NCI-H2081 (cell line): ENCODE data around the gene MRGPRD.
"Not testable (repeated sequence)": the region's sequence is repeated elsewhere in the genome, so short reads cannot be mapped to it uniquely, and the experiment has no call there.

Experiments
- DNase-seq, 2 experiments: peaks; one replicate each; lab custom pipeline; 2025; lab: John Stamatoyannopoulos, UW

The MRGPRD gene

DNA sequence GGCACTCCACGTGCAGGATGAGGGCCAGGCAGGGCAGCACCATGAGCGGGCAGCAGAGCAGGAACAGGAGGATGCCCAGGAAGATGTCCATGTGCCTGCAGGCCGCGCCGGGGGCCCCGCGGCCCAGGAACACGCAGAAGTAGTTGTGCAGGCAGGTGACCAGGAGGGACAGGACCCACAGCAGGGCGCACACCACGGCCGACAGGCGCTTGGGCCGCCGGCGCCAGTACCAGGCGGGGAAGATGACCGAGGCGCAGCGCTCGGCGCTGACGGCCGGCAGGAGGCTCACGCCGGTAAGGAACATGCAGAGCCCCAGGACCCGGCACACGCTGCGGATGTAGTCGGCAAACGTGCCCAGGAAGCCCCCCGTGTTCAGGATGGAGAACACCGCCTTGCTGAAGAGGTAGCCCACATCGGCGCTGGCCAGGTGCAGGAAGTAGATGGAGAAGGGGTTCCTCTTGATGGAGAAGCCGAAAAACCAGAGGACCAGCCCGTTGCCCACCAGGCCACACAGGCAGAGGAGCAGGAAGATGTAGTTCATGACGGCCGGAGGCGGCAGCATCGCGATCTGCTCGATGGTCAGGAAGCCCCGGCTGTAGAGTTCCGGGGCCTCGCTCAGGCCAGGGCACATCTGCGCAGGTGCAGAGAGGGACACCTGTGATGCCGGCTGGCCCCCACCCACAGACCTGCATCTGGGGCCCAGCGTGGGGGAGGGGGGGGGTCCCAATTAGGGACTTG is 25.0 kb upstream of the MRGPRD start:
- no peak for DNase-seq

DNA sequence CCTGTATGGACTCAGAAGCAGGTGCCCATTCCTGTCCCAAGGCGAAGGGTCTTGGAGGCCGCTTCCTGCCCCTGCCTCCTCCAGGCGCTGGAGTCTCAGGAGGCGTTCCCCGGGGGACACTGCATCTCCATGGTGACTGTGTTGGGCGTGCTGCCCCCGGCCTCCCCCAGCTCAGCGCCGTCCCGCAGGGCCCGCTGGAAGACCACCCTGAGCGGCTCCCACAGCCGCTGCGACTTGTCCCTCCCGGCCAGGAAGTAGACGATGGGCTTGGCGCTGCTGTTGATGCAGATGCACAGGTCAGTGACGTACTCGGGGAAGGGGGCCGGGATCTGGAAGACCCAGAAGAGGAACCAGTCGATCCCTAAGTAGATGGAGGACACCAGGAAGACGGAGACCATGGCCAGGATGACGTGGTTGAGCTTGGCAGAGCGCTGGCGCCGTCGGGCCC is 24.4 kb upstream of the MRGPRD start:
- DNase-seq, result no peak

DNA sequence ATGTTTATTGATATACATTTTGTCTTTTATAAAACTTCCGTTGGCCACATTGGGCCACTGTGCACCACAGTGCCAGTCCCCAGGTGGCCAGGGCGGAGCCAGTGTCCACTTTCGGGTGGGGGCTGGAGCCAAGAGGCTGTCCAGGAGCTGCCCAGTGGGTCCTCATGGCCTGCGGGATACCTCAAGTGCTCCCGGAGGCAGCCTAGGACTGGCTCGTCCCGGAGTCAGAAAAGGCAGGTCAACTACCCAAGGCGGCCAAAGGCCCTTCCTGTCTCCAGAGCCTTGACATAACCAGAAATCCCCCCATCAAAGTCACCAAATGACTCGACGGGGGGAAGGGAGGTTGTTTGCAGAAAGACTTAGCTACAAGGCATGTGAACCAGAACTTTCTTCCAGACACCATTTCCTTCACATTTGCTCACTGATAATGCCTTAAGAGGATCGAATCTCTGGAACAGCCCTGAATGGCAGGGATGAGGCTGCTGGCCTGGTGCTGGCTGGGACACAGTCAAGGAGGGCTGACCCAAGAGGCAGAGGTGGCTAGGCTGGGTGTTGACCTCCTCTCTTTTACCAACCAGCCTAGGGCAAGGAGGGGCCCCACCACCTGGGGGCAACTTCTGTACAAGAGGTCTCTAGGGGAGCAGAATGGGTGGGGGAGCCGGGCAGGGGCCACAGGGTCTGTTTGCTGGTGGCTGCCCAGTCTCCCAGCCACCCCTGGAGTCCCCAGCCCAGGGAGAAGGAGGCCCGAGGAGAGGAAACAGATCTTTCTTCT is 23.8 kb upstream of the MRGPRD start:
- DNase-seq, result no peak

DNA sequence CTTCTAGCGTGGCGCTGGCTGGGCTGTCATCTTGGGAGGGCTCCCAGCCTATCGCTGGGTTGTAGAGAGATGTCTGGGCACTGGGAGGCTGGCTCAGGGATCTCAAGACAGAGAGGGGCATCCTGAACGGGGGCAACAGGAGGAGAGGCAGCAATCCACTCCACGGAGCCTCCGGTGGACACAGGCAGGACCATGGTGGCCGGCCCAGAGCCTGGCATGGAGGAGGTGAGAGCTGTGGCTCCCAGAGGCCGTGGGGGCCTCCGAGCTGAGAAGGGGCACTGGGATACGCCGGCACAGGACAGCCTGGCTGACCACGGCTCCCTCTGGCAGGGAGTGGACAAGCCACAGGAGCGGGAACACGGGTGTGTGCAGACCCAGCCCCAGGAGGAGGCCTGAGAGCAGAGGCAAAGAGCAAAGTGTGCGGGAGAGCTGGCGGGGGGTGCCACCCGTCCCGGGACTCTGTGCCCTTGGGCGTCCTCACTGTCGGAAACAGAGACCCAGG is 23.1 kb upstream of the MRGPRD start:
- no peak for DNase-seq

DNA sequence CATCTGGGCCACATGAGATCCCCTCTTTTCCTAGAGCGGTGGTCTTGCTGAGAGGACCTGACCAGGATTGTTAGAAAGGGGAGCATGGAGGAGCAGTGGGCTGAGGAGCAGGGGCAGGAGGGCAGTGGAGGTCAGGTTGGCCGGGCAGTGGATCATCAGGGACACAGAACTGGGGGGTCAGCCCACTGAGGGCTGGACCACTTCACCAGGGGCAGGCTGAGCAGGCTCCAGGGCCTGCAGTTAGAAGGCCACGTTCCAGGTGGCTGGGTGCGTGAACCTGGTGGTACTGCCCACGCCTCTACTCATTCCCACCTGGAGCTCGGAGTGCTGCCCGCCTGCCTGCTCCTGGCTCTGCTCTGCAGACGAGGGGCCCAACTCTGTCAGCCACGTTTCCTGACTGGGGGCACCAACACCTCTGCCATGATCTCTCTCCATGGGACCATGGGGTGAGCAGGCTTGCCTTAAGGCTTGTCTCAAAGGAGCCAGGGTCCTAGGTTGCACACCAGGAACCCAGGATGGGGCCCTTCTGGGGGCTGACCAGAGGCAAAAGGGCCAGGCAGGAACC is 22.6 kb upstream of the MRGPRD start:
- DNase-seq, result no peak

DNA sequence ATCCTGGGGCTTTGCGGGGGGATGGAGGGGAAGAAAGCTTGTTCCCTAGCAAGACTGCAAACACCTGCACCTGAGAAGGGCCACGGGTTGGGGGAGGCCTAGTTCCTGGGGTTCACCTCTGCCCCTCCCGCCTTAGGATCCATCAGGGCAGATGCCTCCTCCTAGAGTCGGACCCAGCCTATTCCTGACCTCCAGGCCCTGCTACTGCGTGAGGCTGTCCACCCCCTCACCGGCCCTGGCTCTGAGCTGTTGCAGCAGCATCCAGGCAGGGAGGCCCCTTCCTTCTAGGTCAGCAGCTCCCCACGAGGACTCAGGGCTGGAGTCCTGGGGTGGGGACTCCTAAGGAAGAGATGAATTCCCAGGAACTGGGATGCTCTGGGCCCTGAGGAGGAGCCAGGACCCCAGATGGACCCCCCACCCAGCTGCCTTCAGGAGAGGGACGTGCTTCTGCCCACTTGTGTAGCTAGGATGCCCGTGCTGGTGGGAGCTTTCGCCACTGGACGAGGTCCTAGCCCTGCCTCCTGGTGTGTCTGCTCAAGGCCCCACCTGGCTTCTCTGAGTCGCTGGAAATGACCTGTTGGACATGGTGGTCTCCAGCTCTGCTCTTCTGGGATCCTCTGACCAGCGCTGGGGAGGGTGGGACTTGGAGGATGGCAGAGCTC is 21.9 kb upstream of the MRGPRD start:
- no peak for DNase-seq

DNA sequence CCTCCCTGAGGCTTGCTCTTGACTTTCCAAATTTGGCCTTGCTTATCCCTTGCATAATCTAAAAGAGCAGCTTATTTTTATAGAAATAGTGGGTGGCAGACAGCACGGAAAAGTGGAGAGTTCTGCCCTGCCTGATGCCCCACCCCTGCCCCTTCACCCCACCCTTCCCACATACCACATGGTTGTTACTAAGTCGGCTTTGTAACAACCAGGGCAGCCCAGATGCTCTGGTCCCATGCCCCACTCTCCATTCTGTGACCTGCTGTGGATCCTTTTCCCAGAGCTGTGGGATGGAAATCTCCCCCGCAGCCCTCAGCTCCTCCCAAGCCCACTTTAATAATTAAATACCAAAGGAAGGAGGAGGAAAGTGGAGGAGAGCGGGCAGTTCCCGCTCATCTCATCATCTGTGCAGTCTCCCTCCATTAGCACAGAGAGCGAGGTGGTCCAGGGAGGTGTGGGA is 21.4 kb upstream of the MRGPRD start:
- no peak for DNase-seq

DNA sequence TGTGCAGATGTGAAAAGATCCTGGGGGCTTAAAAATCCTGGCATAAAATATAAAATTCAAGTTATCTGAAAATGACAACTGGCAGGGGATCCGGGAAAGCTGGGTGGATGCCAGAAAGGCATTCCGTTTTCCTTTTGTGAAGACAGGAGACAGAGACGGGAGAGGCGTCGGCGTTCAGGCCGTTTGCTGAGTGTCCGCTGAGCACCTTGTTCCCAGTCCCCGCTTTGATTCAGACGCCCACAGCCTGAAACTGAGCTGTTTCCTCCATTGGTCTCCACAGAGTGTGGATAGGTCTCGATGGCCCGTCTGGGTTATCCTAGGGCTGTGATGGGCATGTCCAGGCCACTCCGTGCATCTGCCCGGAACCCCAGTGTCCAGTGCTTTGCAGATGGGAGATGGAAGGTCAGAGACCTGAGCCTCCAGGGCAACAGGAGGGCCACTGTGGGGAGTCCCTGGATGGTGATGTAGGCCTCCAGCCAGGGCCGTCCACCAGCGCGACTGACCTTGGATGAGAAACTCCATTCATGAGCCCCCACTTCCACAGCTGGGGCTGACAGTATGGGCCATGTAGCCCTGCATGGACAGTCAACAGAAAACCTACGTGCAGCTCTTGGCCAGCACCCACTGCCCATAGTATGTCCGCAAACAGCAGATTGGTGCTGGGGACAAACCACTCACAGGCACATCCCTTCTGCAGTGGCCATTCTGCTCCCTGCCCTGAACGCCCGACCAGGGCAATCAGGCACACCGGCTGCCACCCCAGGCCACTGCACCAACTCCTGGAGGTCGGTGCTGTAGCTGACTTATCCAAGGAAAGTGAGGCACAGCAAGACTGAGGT is 20.7 kb upstream of the MRGPRD start:
- DNase-seq, result no peak

DNA sequence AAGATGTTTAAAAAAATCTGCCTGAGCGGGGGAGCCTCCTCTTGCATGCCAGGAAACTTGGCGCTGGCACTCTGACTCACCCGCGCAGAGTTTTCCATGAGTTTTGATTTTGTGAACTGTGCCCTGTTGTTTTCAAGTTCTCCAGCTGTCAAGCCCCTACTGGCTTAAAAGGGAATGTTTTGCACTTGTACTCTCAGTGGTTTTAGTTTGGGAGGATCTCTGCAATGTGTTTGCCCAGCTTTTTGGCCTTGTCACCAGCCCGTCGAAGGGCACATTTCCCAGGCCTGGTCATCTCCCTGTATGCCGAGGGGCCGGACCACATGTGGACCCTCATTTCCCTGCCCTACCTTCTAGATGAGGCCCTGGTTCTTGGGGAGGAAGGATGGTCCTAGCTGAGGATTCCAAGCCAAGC is 20.1 kb upstream of the MRGPRD start:
- no peak for DNase-seq

DNA sequence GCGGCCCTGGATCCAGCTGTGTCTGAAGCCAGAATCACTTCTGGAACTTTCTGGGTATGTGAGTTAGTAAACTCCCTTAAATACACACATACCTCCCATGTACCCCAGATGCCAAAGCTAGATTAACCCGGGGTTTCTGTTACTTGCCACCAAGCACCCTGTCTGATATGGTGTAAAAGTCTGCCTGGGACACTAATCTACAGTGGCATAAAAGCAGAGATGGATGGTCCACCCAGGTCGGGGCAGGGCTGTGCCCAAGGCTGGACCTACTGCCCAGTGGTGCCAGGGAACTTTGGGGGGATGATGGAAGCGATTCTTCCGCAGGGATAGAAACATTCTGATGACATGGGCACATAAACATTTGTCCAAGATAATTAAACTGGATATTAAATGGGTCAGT is 19.6 kb upstream of the MRGPRD start:
- no peak for DNase-seq

DNA sequence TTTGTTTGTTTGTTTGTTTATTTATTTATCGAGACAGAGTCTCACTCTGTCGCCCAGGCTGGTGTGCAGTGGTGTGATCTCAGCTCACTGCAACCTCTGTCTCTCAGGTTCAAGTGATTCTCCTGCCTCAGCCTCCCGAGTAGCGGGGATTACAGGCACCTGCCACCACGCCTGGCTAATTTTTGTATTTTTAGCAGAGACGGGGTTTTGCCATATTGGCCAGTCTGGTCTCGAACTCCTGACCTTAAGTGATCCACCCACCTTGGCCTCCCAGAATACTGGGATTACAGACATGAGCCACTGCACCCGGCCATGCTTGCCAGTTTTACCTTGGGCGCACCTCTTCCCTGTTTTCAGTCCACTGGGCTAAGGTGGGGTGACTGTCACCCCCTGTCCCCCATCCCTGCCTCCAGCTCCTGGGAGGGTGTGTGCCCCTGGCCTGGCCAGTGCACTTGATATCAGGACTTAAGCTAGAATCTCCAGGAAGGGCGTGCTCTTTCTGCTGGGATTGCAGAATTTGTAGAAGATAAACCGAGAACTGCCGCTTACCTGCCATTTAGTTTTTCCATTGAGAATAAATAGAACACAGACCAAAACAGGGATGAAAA is 19.1 kb upstream of the MRGPRD start:
- not testable (repeated sequence) for DNase-seq

DNA sequence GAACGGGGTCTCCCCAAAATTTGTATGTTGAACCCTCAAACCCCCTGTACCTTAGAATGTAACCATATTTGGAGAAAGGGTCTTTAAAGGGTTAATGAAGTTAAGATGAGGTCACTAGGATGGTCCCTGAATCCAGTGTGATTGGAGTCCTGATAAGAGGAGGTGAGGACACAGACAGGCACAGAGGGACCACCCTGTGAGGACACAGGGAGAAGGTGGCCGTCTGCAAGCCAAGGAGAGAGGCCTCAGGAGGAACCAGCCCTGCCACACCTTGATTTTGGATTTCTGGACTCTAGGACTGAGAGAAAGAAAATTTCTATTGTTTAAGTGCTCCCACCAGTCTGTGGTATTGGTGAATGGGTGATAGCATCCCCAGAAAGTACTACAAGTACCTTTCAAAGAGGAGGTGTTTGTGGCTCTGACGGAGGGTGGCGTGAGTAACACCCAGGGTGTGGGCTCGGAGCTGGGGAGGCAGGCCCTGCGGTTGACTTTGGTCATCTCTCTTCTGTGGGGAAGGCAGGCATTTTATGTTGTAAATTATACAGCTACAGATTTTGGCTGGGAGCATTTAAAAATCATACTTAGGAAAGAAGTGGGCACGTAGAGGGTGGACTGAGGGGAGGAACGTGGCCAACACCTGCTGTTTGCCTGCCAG is 18.4 kb upstream of the MRGPRD start:
- no peak for DNase-seq

DNA sequence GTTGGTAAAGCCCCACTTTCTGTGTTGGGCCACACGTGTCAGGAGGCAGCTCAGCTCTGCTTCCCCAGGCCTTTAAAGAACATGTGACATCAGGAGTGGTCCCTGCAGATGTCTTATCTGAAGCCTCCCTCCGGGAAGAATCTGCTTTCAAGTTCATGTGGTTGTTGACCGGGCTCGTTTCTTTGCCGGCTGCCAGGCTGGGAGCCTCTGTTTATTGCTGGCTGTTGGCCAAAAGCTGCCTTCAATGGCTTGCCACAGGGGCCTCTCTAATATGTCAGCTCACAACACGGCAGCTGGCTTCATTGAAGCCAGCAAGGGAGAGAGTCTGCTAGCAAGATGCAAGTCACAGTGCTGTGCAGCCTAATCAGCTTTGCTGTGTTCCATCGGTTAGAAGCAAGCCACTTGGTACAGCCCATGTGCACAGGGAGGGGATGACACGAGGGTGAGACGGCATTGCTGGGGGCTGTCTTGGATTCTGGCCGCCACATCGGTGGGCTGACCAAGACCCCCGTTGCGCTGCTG is 17.7 kb upstream of the MRGPRD start:
- peak; percentile 64 to 77 for DNase-seq

DNA sequence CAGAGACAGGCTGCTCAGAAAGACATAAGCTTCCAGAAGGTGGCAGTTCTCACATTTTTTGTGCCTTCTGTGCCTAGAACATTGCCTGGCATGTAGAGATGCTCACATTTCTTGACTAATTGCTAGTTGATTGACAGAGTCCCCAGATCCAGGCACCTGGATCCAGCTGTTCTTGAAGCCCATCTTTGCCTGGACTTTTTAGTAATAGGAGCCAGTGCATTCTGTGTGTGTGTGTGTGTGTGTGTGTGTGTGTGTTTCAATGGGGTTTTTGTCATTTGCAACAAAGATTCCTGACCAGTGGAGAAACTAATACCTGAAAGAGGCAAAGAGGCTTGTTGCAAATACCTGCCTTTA is 17.2 kb upstream of the MRGPRD start:
- DNase-seq, result no peak

DNA sequence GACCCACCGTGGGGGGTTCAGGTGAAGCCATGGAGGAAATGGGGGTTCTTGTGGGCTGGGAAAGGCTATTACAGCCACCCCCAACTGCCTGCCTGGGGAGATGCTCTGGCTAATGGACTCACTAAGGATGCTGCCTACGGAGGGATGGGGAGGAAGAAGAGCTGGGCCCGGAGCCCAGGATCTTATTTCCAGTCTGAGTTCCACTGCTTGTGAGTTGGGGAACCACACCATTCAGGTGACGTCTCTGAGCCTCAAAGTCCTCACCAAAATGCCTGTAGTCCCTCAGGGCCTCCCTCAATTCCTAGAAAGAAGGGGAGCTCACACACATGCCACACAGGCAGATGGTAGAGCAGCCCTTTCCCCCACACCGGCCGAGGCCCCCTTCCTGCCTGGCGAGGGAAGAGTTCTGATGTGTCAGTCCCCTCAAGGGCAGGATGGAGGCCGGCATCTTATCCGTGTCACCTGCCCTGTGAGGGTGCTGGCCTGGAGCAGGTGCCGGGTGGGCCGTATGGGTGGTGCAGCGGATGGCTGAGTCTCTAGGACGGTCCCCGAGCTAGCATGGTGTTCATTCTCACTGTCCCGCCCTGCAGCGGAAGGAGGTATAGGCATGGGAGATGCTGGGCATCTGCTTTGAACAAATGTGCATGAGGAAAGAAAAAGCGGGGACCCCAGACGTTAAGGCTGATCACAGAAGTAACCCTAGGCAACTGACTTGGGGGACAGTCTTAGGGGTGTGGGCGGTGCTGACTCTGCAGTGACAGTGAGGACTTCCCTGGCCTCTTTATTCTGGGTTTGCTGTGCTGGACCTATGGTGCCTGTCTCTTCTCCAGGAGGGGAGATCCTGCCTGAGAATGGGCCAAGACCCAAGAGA is 16.6 kb upstream of the MRGPRD start:
- no peak for DNase-seq

DNA sequence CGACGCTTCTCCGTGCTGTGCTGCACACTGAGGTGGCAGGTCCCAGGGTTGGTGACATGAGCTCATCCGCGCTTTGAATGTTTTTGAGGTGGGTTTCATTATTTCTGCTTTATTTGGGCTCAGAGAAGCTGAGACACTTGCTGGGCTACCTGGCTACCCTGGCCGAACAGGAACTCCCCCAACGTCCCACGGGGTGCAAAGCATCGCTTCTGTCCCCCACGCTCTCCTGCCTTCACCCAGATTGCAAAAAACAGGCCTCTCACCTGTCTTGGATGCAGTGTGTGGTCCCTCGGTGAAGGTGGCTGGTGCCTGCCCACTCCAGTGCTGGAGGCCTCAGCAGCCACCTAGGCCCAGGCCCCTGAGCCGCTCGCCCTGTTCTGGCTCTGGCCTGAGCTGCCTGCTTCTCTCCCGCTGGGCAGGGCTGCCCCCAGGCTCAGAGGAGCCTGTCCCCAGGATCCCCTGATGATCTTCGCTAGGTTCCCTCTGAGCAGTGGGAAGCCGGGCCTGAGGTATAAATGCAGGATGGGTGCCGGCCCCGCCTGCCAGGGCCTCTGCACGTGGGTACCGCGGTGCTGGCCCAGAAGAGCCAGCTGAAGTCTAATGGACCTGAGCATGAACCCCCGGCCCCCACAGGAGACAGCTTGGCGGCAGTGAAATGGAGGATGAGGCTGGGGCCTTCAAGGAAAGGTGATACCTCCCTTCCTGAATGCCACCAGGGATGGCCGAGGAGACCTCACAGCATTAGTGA is 15.8 kb upstream of the MRGPRD start:
- DNase-seq, result no peak

DNA sequence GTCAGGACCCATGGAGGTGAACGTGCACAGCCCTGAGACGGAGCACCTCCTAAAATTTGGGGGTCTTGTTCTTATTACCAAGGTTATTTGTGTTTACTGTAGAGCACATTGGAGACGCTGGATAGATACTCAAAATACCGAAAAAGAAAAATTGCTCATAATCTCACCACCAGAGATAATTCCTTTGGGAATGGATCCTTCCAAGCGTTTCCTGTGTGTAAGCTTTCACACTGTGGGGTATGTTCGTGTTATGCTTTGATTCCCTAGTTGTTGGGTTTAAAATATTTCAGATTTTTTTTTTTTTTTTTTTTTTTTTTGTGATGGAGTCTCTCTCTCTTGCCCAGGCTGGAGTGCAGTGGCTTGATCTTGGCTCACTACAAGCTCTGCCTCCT is 14.1 kb upstream of the MRGPRD start:
- no peak for DNase-seq

DNA sequence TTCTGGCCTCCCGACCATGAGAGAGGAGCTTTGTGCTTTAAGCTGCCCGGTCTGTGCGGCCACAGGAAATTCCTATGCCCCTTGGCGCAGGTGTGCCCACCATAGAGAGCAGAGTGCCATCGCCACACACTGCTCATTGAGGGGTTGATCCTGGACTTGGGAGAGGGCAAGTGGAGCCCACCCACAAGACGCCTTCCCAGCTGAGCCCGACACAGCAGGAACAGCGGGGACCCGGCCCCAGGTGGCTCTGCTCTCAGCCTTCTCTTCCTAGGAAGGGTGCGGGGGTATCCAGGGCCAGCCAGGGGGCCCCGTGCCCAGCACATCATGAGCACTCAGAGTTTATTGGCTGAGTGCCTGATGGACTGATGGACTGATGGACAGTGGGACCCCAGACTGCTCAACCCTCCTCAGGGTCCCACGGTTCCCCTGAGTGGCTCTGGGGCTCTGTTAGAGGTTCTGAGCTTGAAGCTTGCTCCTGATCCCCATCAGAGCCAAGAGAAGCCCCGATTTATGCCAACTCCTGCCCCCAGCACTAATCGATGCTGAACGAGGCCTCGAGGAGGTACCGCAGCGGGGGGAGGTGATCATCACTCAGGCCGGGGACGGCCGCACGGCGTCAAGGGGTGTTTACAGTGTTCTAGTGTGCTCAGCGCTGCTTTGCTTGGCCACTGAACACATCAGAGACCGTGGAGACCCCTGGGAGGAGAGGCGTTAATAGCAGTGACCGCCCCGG is 13.5 kb upstream of the MRGPRD start:
- no peak for DNase-seq
